ENCODE results near the gene MTIF3. TPM values are rescaled to one million over a fixed set of nuclear protein-coding genes. Genes with fewer than 3 reads are reported as not detected.

Gene MTIF3
- polyA plus RNA-seq, 1 donor (not counting 4 experiments of a cell fraction or from before 2014, with no cell fraction given): 56.1 TPM

GRCh38 chr13:27411341-27411740, 39.0 kb downstream of the MTIF3 start:
- no peaks in the 10 kb centered on the region for H3K4me1 ChIP-seq (ENCODE audit: control insufficient read depth, extremely low read depth, insufficient read depth, low read length)
- dilution Hi-C loops (cut with MboI; ENCODE audit: extremely low pct_ligation_motif_present, low sequenced_read_pairs): no loop called here
- no peak overlapping the region for H2AFZ ChIP-seq (ENCODE audit: control insufficient read depth, low read length)
- H3K9me3 ChIP-seq (ENCODE audit: control insufficient read depth, low read depth, low read length): no peaks in the 10 kb centered on the region
- H3K79me2 ChIP-seq (ENCODE audit: control insufficient read depth, insufficient read depth, low read length): no peaks in the 10 kb centered on the region
- H3K4me3 ChIP-seq (ENCODE audit: control insufficient read depth in 2 of 3, extremely low read depth in 1 of 3, insufficient read depth in 2 of 3, low read depth in 1 of 3, low read length in 3 of 3): no peak overlapping the region
- FAIRE-seq (no peak), DNase-seq (ENCODE audit: low read depth, low spot score) (no peak)
- peaks cover 9% of the 10 kb centered on the region for H3K27me3 ChIP-seq (ENCODE audit: control insufficient read depth, extremely low read depth, insufficient read depth, low read length)
- TF ChIP-seq CTCF (optimal IDR thresholded peaks at IDR 0.05 in 1 of 3, IDR thresholded peaks at IDR 0.05 in 1 of 3, conservative IDR thresholded peaks at IDR 0.05 in 1 of 3; ENCODE audit: extremely low read depth in 1 of 3, insufficient read depth in 2 of 3, low read length in 3 of 3) (no peak), EZH2 (IDR thresholded peaks at IDR 0.05; ENCODE audit: low read length) (no peak)
- H3K9me1 ChIP-seq (ENCODE audit: control insufficient read depth, extremely low read depth, insufficient read depth, low read length): no peaks in the 10 kb centered on the region
- H3K9ac ChIP-seq (ENCODE audit: control insufficient read depth, extremely low read depth, insufficient read depth, low read length): no peak overlapping the region
- H3K36me3 ChIP-seq (ENCODE audit: control insufficient read depth in 2 of 2, extremely low read depth in 1 of 2, insufficient read depth in 2 of 2, low read length in 2 of 2): no peaks in the 10 kb centered on the region
- no peak overlapping the region for H3K4me2 ChIP-seq (ENCODE audit: control insufficient read depth, extremely low read depth, insufficient read depth, low read depth, low read length)
- H4K20me1 ChIP-seq (ENCODE audit: control insufficient read depth, extremely low read depth, insufficient read depth, low read length): no peaks in the 10 kb centered on the region
- H3K27ac ChIP-seq (ENCODE audit: control insufficient read depth, insufficient read depth, low read length): no peak overlapping the region

GRCh38 chr13:27409013-27409412, 41.4 kb downstream of the MTIF3 start:
- no peaks in the 10 kb centered on the region for H3K79me2 ChIP-seq (ENCODE audit: control insufficient read depth, insufficient read depth, low read length)
- dilution Hi-C loops (cut with MboI; ENCODE audit: extremely low pct_ligation_motif_present, low sequenced_read_pairs): no loop called here

More at GRCh38 chr13:27409013-27409412, 41.4 kb downstream of the MTIF3 start:
- H3K27me3 ChIP-seq (ENCODE audit: control insufficient read depth, extremely low read depth, insufficient read depth, low read length): peaks cover 4% of the 10 kb centered on the region
- H3K27ac ChIP-seq (ENCODE audit: control insufficient read depth, insufficient read depth, low read length): no peak overlapping the region
- no peak overlapping the region for H3K4me3 ChIP-seq (ENCODE audit: control insufficient read depth in 2 of 3, extremely low read depth in 1 of 3, insufficient read depth in 2 of 3, low read depth in 1 of 3, low read length in 3 of 3)
- FAIRE-seq: no peak
- H3K4me2 ChIP-seq (ENCODE audit: control insufficient read depth, extremely low read depth, insufficient read depth, low read depth, low read length): no peak overlapping the region
- no peak overlapping the region for H2AFZ ChIP-seq (ENCODE audit: control insufficient read depth, low read length)
- TF ChIP-seq EZH2 (IDR thresholded peaks at IDR 0.05; ENCODE audit: low read length): no peak
- TF ChIP-seq CTCF (optimal IDR thresholded peaks at IDR 0.05 in 1 of 3, IDR thresholded peaks at IDR 0.05 in 1 of 3, conservative IDR thresholded peaks at IDR 0.05 in 1 of 3; ENCODE audit: extremely low read depth in 1 of 3, insufficient read depth in 2 of 3, low read length in 3 of 3): no peak
- H3K9me3 ChIP-seq (ENCODE audit: control insufficient read depth, low read depth, low read length): no peaks in the 10 kb centered on the region
- H3K36me3 ChIP-seq (ENCODE audit: control insufficient read depth in 2 of 2, extremely low read depth in 1 of 2, insufficient read depth in 2 of 2, low read length in 2 of 2): no peaks in the 10 kb centered on the region
- H3K9me1 ChIP-seq (ENCODE audit: control insufficient read depth, extremely low read depth, insufficient read depth, low read length): no peaks in the 10 kb centered on the region
- H3K4me1 ChIP-seq (ENCODE audit: control insufficient read depth, extremely low read depth, insufficient read depth, low read length): no peaks in the 10 kb centered on the region
- H3K9ac ChIP-seq (ENCODE audit: control insufficient read depth, extremely low read depth, insufficient read depth, low read length): no peak overlapping the region
- H4K20me1 ChIP-seq (ENCODE audit: control insufficient read depth, extremely low read depth, insufficient read depth, low read length): no peaks in the 10 kb centered on the region
- no peak for DNase-seq (ENCODE audit: low read depth, low spot score)
